Neural progenitor cell (in vitro differentiated cells): ENCODE results near the gene CYBRD1. TPM values are rescaled to one million over a fixed set of nuclear protein-coding genes. Genes with fewer than 3 reads are reported as not detected.

Source experiments
- DNase-seq: peaks from one replicate; pipeline ENCODE4 v3.0.0-alpha.2; 2016; ENCODE audit warnings: low spot score
- H2AFZ ChIP-seq: fragments of 200-600 bp; sonication (generic); replicated peaks from 2 replicates; pipeline ENCODE4 v1.6.1; 2016; ENCODE audit warnings: antibody characterized with exemption
- H3F3A ChIP-seq: fragments of 200-600 bp; sonication (generic); 2 replicates; pipeline ENCODE4 v1.6.1; 2016; ENCODE audit warnings: antibody characterized with exemption, low read depth
- H3K27ac ChIP-seq: fragments of 200-600 bp; sonication (generic); 2 replicates; pipeline ENCODE4 v1.5.1; 2016; ENCODE audit warnings: mild to moderate bottlenecking
- H3K27me3 ChIP-seq: fragments of 200-600 bp; sonication (generic); 2 replicates; pipeline ENCODE4 v1.6.1; 2016; ENCODE audit warnings: mild to moderate bottlenecking, moderate library complexity
- H3K36me3 ChIP-seq: fragments of 200-600 bp; sonication (generic); 2 replicates; pipeline ENCODE4 v1.5.1; 2016
- H3K4me1 ChIP-seq: fragments of 200-600 bp; sonication (generic); 2 replicates; pipeline ENCODE4 v1.6.1; 2016; ENCODE audit warnings: mixed run types
- H3K4me2 ChIP-seq: fragments of 200-600 bp; sonication (generic); 2 replicates; pipeline ENCODE4 v1.6.1; 2016
- H3K4me3 ChIP-seq: fragments of 200-600 bp; sonication (generic); 2 replicates; pipeline ENCODE4 v1.5.1; 2016
- H3K79me2 ChIP-seq: fragments of 200-600 bp; sonication (generic); 2 replicates; pipeline ENCODE4 v1.6.1; 2016; ENCODE audit warnings: low read depth
- H3K9ac ChIP-seq: fragments of 200-600 bp; sonication (generic); 2 replicates; pipeline ENCODE4 v1.6.1; 2016
- H3K9me3 ChIP-seq: fragments of 200-600 bp; sonication (generic); 2 replicates; pipeline ENCODE4 v1.5.1; 2016; ENCODE audit warnings: low read depth
- H4K20me1 ChIP-seq: fragments of 200-600 bp; sonication (generic); 2 replicates; pipeline ENCODE4 v1.6.1; 2016; ENCODE audit warnings: low read depth
- H3K27ac Mint-ChIP-seq: 3 replicates; pipeline ENCODE4 v1.8.0; 2021; ENCODE audit warnings: mixed read lengths
- H3K27me3 Mint-ChIP-seq: 2 replicates; pipeline ENCODE4 v1.8.0; 2022; ENCODE audit warnings: low read depth, mild to moderate bottlenecking, inconsistent platforms, moderate library complexity, mixed read lengths; ENCODE audit not compliant: insufficient read depth
- H3K36me3 Mint-ChIP-seq: 3 replicates; pipeline ENCODE4 v1.8.0; 2021; ENCODE audit warnings: mixed read lengths
- H3K4me1 Mint-ChIP-seq: 3 replicates; pipeline ENCODE4 v1.8.0; 2021; ENCODE audit warnings: mixed read lengths
- H3K4me3 Mint-ChIP-seq: 3 replicates; pipeline ENCODE4 v1.8.0; 2021; ENCODE audit warnings: mild to moderate bottlenecking, moderate library complexity, mixed read lengths
- H3K9me3 Mint-ChIP-seq: 3 replicates; pipeline ENCODE4 v1.8.0; 2020; ENCODE audit warnings: mixed read lengths
- EZH2 ChIP-seq: fragments of 200-600 bp; sonication (generic); IDR thresholded peaks from 2 replicates; pipeline ENCODE4 v1.6.1; 2017; ENCODE audit warnings: antibody characterized with exemption, mild to moderate bottlenecking, moderate library complexity
- EZH2phosphoT487 ChIP-seq: fragments of 200-600 bp; sonication (generic); IDR thresholded peaks from 2 replicates; pipeline ENCODE4 v1.6.1; 2017; ENCODE audit warnings: antibody characterized with exemption
- small RNA-seq: library from RNA; depleted of rRNA; stranded (forward); fragments of <200 nt; gene quantifications from one replicate; pipeline ENCODE3, GENCODE V24; 2015
- total RNA-seq: library from RNA; depleted of rRNA; stranded (reverse); fragments of >200 nt; gene quantifications from 2 replicates; pipeline ENCODE4 v1.2.3, GENCODE V29; 2015; ENCODE audit warnings: low replicate concordance
- TF ChIP-seq, protein P1 (sequence below): fragments of 200-600 bp; sonication (generic); IDR thresholded peaks from 2 replicates; pipeline ENCODE4 v1.5.1; 2017; ENCODE audit warnings: antibody characterized with exemption, mild to moderate bottlenecking

CYBRD1 gene
- total RNA-seq, 1 donor from 2014 or later: 11.1 TPM

DNA sequence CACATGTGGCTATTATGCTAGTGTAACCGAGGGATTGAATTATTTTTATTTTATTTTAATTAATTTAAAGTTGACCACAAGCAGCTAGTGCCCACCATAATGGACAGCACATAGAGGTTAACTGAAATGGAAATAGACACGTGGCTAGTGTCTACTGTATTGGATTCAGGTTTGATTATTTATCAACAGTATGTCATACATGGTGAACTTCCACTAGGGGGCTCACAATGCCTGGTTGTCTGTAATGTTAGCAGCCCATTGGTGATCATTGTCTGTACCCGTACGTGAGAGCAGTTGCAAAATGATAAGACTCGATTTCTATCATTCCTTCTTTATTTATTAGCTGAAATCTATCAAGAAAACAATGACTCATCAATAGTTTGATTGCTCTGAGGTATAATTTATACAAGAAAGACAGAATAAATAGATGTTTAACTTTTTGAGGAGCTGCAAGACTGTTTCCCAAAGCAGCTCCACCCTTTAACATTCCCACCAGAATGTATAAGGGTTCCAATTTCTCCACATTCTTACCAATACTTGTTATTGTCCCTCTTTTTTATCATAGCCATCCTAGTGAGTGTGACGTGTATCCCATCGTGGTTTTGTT, 76.5 kb downstream of the CYBRD1 start:
- Histone ChIP-seq H3K9ac (no peak overlapping the region), H3K79me2 (no peaks in the 10 kb centered on the region), H3K4me2 (no peak overlapping the region), H3K4me3 (no peak overlapping the region), H3F3A (no peaks in the 10 kb centered on the region), H3K27me3 (peaks cover 10% of the 10 kb centered on the region), H3K27ac (no peak overlapping the region), H3K9me3 (no peaks in the 10 kb centered on the region), H2AFZ (peak overlapping the region; percentile 43), H3K4me1 (peaks cover 4% of the 10 kb centered on the region), H4K20me1 (no peaks in the 10 kb centered on the region), H3K36me3 (no peaks in the 10 kb centered on the region)
- peak; percentile 87 for DNase-seq
- H3K36me3 Mint-ChIP-seq: no peaks in the 10 kb centered on the region
- H3K27me3 Mint-ChIP-seq: peaks cover 3% of the 10 kb centered on the region
- no peak for TF ChIP-seq EZH2phosphoT487
- TF ChIP-seq, protein P1, sequence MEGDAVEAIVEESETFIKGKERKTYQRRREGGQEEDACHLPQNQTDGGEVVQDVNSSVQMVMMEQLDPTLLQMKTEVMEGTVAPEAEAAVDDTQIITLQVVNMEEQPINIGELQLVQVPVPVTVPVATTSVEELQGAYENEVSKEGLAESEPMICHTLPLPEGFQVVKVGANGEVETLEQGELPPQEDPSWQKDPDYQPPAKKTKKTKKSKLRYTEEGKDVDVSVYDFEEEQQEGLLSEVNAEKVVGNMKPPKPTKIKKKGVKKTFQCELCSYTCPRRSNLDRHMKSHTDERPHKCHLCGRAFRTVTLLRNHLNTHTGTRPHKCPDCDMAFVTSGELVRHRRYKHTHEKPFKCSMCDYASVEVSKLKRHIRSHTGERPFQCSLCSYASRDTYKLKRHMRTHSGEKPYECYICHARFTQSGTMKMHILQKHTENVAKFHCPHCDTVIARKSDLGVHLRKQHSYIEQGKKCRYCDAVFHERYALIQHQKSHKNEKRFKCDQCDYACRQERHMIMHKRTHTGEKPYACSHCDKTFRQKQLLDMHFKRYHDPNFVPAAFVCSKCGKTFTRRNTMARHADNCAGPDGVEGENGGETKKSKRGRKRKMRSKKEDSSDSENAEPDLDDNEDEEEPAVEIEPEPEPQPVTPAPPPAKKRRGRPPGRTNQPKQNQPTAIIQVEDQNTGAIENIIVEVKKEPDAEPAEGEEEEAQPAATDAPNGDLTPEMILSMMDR: peak; percentile 85
- H3K4me1 Mint-ChIP-seq: peaks cover 4% of the 10 kb centered on the region
- H3K4me3 Mint-ChIP-seq: no peak overlapping the region
- peaks cover 3% of the 10 kb centered on the region for H3K9me3 Mint-ChIP-seq
- H3K27ac Mint-ChIP-seq: no peak overlapping the region

DNA sequence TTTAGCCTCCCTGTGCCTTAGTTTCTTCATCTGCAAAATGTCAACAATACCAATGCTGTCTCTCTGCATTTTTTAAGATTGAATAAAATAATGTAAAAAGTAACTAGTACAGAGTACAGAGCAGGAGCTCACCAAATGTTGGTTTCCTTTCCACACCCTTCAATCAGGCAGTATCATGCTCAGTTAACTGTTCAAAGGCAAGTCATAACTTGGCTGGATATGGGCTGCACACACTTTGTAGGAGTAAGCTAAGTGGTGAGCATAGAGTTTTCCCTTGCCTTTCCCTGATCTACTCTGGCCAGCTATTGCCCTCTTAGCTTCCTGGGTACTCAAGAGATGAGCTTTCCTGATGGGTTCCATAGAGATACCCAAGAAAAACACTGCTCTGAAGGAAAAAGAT, 77.9 kb downstream of the CYBRD1 start:
- TF ChIP-seq EZH2phosphoT487 (no peak), EZH2 (no peak)
- TF ChIP-seq, protein P1: no peak
- Histone ChIP-seq H3K27ac (no peak overlapping the region), H3K27me3 (peaks cover 10% of the 10 kb centered on the region), H3K4me1 (peaks cover 4% of the 10 kb centered on the region), H3F3A (no peaks in the 10 kb centered on the region), H3K4me2 (no peak overlapping the region), H4K20me1 (no peaks in the 10 kb centered on the region), H3K4me3 (no peak overlapping the region), H3K9ac (no peak overlapping the region), H2AFZ (no peak overlapping the region), H3K79me2 (no peaks in the 10 kb centered on the region), H3K36me3 (no peaks in the 10 kb centered on the region), H3K9me3 (no peaks in the 10 kb centered on the region)
- Mint-ChIP-seq H3K4me3 (no peak overlapping the region), H3K9me3 (no peaks in the 10 kb centered on the region), H3K36me3 (no peaks in the 10 kb centered on the region), H3K4me1 (peaks cover 4% of the 10 kb centered on the region), H3K27me3 (peaks cover 5% of the 10 kb centered on the region), H3K27ac (no peak overlapping the region)
- no peak for DNase-seq

DNA sequence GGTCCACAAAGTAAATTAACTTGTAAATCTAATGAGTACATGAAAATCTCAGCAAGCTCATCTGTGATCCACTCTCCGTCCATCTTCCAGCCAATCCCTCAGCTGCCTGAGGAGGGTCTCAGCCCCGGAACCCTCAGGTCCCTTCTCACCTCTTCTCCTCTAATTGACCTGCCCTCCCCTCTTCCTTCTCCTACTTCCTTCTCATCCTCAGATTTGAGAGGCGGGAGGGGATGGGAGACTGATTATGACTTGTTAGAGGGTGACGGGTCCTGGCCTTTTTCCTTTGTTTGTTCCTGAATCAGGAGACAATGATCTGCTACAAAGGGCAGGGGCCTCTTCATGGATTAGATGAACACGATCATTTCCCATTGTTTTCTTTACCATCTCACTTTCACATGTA, 80.1 kb downstream of the CYBRD1 start:
- Histone ChIP-seq H3K9ac (no peak overlapping the region), H4K20me1 (no peaks in the 10 kb centered on the region), H3K4me3 (no peak overlapping the region), H3K4me1 (peaks cover 4% of the 10 kb centered on the region), H3K27me3 (peaks cover 10% of the 10 kb centered on the region), H3K27ac (no peak overlapping the region), H3K4me2 (no peak overlapping the region), H3F3A (no peaks in the 10 kb centered on the region), H3K79me2 (no peaks in the 10 kb centered on the region), H3K9me3 (no peaks in the 10 kb centered on the region), H3K36me3 (no peaks in the 10 kb centered on the region), H2AFZ (no peak overlapping the region)
- Mint-ChIP-seq H3K36me3 (no peaks in the 10 kb centered on the region), H3K9me3 (no peaks in the 10 kb centered on the region), H3K4me3 (no peak overlapping the region), H3K4me1 (peaks cover 4% of the 10 kb centered on the region), H3K27ac (no peak overlapping the region), H3K27me3 (peaks cover 5% of the 10 kb centered on the region)
- DNase-seq: peak; percentile 41
- TF ChIP-seq EZH2 (no peak), EZH2phosphoT487 (no peak)
- TF ChIP-seq, protein P1: no peak

Small RNA genes within 50 kb of the gene (small RNA-seq; reads per million reads assigned to genes)
- gene AC007969.2 (not detected), gene RPL21P38 (not detected)

Other genes starting within 250 kb of the CYBRD1 start
- gene METTL8, start 88.5 kb upstream of the CYBRD1 start, total RNA-seq: 25.3 and 29.2 TPM in 2 replicates
- 38.4 and 53.8 TPM in 2 replicates for gene DCAF17, start 88.2 kb upstream of the CYBRD1 start, total RNA-seq
- 115 and 174 TPM in 2 replicates for gene DYNC1I2, start 165.0 kb downstream of the CYBRD1 start, total RNA-seq